ENCODE data around the gene SYF2.

GRCh38 chr1:25220666-25221065 lies 11.6 kb downstream of the SYF2 start:
- TF ChIP-seq TAF1 (IDR thresholded peaks at IDR 0.05; ENCODE audit: low read depth, low read length), result no peak
- TF ChIP-seq POLR2A (IDR thresholded peaks at IDR 0.05; ENCODE audit: low read depth, low read length), result no peak
- no peak for TF ChIP-seq POLR2AphosphoS5 (IDR thresholded peaks at IDR 0.05; ENCODE audit: low read depth, low read length)
